Cerebellar nuclear complex (tissue), 1 donor: ENCODE measurements around the gene NFIX.
A peak's percentile ranks its signal among the peaks of the same experiment; 100 is the strongest.
"Not testable (repeated sequence)": the region's sequence is repeated elsewhere in the genome, so short reads cannot be mapped to it uniquely, and the experiment has no call there.

Experiments
- DNase-seq, 2 experiments: peaks; one replicate each; lab custom pipeline; 2025; lab: John Stamatoyannopoulos, UW

NFIX gene

GRCh38 chr19:12994701-12995595, at the start of gene NFIX:
Gene NFIX (plus strand): TSS chr19:12995475. CDS start chr19:12995838, 363 bp downstream.
- DNase-seq = no peak

GRCh38 chr19:12945479-12946091, 49.7 kb upstream of the NFIX start, which contains the start of gene RAD23A:
Gene RAD23A (plus strand): TSS chr19:12945862. CDS start chr19:12945949, 87 bp downstream.
- DNase-seq = peak in 1 of 2 experiments; percentile 62

- DNase-seq = no peak
Measured at GRCh38 chr19:12946092-12946721, 49.1 kb upstream of the NFIX start.

- DNase-seq = no peak
Measured at GRCh38 chr19:12946731-12947496, 48.4 kb upstream of the NFIX start.

GRCh38 chr19:12947702-12948611, 47.3 kb upstream of the NFIX start:
- DNase-seq = no peak

GRCh38 chr19:12948612-12949362, 46.5 kb upstream of the NFIX start:
- DNase-seq = no peak

GRCh38 chr19:12949363-12950283, 45.7 kb upstream of the NFIX start:
- no peak for DNase-seq

GRCh38 chr19:12952050-12952449, 43.2 kb upstream of the NFIX start:
- DNase-seq = not testable (repeated sequence)

GRCh38 chr19:12952488-12953137, 42.7 kb upstream of the NFIX start:
- DNase-seq = no peak

GRCh38 chr19:12953138-12953798, 42.0 kb upstream of the NFIX start:
- DNase-seq = peak in 1 of 2 experiments; percentile 81

- no peak for DNase-seq
Measured at GRCh38 chr19:12953799-12954611, 41.3 kb upstream of the NFIX start.

- no peak for DNase-seq
Measured at GRCh38 chr19:12954612-12954962, 40.7 kb upstream of the NFIX start.

- not testable (repeated sequence) for DNase-seq
Measured at GRCh38 chr19:12955575-12955974, 39.7 kb upstream of the NFIX start.

GRCh38 chr19:12955996-12956395, 39.3 kb upstream of the NFIX start:
- no peak for DNase-seq

GRCh38 chr19:12956446-12957388, 38.6 kb upstream of the NFIX start, which contains the start of gene GADD45GIP1:
Gene GADD45GIP1 (minus strand): TSS chr19:12957223. CDS start chr19:12957212, 11 bp downstream.
- DNase-seq = peak in 1 of 2 experiments; percentile 55
